Suprapubic skin (tissue), 3 donors: Measurements from ENCODE around the gene ABCC8.

Experiments used
- POLR2A ChIP-seq, 2 donors: fragments of 450-650 bp; IDR thresholded peaks; one replicate each; pipeline ENCODE4 v1.6.1; 2017; ENCODE audit warnings: antibody characterized with exemption in 2 of 2, mild to moderate bottlenecking in 2 of 2, moderate library complexity in 2 of 2
- TF ChIP-seq, protein P1 (sequence below), 2 donors: fragments of 200-600 bp in 1 of 2; fragments of 450-650 bp in 1 of 2; sonication (generic) in 1 of 2; IDR thresholded peaks; one replicate each; pipeline ENCODE4 v1.5.1; 2016 to 2019; ENCODE audit warnings: antibody characterized with exemption in 2 of 2, mild to moderate bottlenecking in 1 of 2, moderate library complexity in 1 of 2

GRCh38 chr11:17415523-17416104, 61.0 kb downstream of the ABCC8 start:
- TF ChIP-seq, protein P1, sequence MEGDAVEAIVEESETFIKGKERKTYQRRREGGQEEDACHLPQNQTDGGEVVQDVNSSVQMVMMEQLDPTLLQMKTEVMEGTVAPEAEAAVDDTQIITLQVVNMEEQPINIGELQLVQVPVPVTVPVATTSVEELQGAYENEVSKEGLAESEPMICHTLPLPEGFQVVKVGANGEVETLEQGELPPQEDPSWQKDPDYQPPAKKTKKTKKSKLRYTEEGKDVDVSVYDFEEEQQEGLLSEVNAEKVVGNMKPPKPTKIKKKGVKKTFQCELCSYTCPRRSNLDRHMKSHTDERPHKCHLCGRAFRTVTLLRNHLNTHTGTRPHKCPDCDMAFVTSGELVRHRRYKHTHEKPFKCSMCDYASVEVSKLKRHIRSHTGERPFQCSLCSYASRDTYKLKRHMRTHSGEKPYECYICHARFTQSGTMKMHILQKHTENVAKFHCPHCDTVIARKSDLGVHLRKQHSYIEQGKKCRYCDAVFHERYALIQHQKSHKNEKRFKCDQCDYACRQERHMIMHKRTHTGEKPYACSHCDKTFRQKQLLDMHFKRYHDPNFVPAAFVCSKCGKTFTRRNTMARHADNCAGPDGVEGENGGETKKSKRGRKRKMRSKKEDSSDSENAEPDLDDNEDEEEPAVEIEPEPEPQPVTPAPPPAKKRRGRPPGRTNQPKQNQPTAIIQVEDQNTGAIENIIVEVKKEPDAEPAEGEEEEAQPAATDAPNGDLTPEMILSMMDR (IDR thresholded peaks at IDR 0.05) = no peak
- TF ChIP-seq POLR2A (IDR thresholded peaks at IDR 0.05) = no peak
